GM12878 (cell line): ENCODE data around the gene PITX1. TPM values are rescaled to one million over a fixed set of nuclear protein-coding genes. Genes with fewer than 3 reads are reported as not detected.

Experiments used
- ATAC-seq: fragments of 200-7000 bp; cut with Tn5 transposase; 3 replicates; pipeline ENCODE4 v1.9.1; 2020; ENCODE audit warnings: mild to moderate bottlenecking, moderate library complexity
- BruUV-seq: library from RNA; stranded (reverse); fragments of 400-500 nt; replicated peaks from 2 replicates; lab custom pipeline; 2021; lab: Mats Ljungman, UMichigan
- CTCF ChIA-PET: fragments of 300-600 bp; sonication (Branson Sonifier 250); formaldehyde crosslinking; extraction: SDS; loops from one replicate; lab custom pipeline; 2021; ENCODE audit warnings: inconsistent platforms; lab: Yijun Ruan, JAX
- POLR2A ChIA-PET: fragments of 350-600 bp; formaldehyde crosslinking; extraction: SDS; loops from one replicate; lab custom pipeline; 2021; ENCODE audit warnings: inconsistent platforms; lab: Charles Lee
- RAD21 ChIA-PET: fragments of 300-600 bp; sonication (Branson Sonifier 250); formaldehyde crosslinking; loops from one replicate; lab custom pipeline; 2023; ENCODE audit warnings: antibody characterized with exemption; ENCODE audit not compliant: unreplicated experiment; lab: Charles Lee
- SMC1A ChIA-PET: fragments of 300-600 bp; sonication (Branson Sonifier 250); formaldehyde crosslinking; loops from one replicate; lab custom pipeline; 2023; ENCODE audit not compliant: unreplicated experiment, uncharacterized antibody; lab: Charles Lee
- DNase-seq: peaks from one replicate; pipeline ENCODE4 v3.0.0-alpha.2; 2011; ENCODE audit warnings: low read depth, low spot score
- FAIRE-seq: peaks from 3 replicates; lab custom pipeline; 2011; peaks lifted over from hg19 to GRCh38; lab: Jason Lieb, UNC
- H2AFZ ChIP-seq: 2 replicates; pipeline ENCODE4 v1.6.0; 2011; ENCODE audit warnings: low read depth, low read length, control low read depth; ENCODE audit not compliant: control insufficient read depth
- H3K27ac ChIP-seq: 2 replicates; pipeline ENCODE4 v1.5.1; 2011; ENCODE audit warnings: control low read depth; ENCODE audit not compliant: control insufficient read depth, insufficient read depth
- H3K27me3 ChIP-seq, 2 experiments: replicated peaks in 1 of 2; 2 replicates each; pipeline versions ENCODE4 v1.6.0 to v1.6.1; 2011; ENCODE audit warnings: low read length in 1 of 2; ENCODE audit not compliant: control insufficient read depth in 2 of 2, insufficient read depth in 2 of 2
- H3K36me3 ChIP-seq, 2 experiments: 2 replicates each; pipeline ENCODE4 v1.5.1; 2011; ENCODE audit warnings: low read length in 1 of 2; ENCODE audit not compliant: control insufficient read depth in 2 of 2, insufficient read depth in 2 of 2
- H3K4me1 ChIP-seq: 2 replicates; pipeline ENCODE4 v1.6.1; 2011; ENCODE audit warnings: mild to moderate bottlenecking, low read length, moderate library complexity, mixed read lengths; ENCODE audit not compliant: control insufficient read depth, insufficient read depth
- H3K4me2 ChIP-seq: 2 replicates; pipeline ENCODE4 v1.6.0; 2011; ENCODE audit warnings: control low read depth; ENCODE audit not compliant: control insufficient read depth, insufficient read depth
- H3K4me3 ChIP-seq: fragments of 200-600 bp; sonication (generic); 2 replicates; pipeline ENCODE4 v1.5.1; 2016
- H3K79me2 ChIP-seq: 2 replicates; pipeline ENCODE4 v1.6.0; 2011; ENCODE audit warnings: low read length; ENCODE audit not compliant: control insufficient read depth, insufficient read depth
- H3K9ac ChIP-seq: 2 replicates; pipeline ENCODE4 v1.8.0; 2011; ENCODE audit warnings: low read length, control low read depth, mixed read lengths; ENCODE audit not compliant: control insufficient read depth, insufficient read depth
- H3K9me3 ChIP-seq: replicated peaks from 3 replicates; pipeline ENCODE4 v1.5.1; 2011; ENCODE audit warnings: mild to moderate bottlenecking, low read length; ENCODE audit not compliant: control insufficient read depth, insufficient read depth
- H4K20me1 ChIP-seq: 2 replicates; pipeline ENCODE4 v1.6.0; 2011; ENCODE audit not compliant: control insufficient read depth, insufficient read depth
- CBX5 ChIP-seq: sonication (generic); IDR thresholded peaks from 2 replicates; pipeline ENCODE4 v1.6.1; 2016; ENCODE audit warnings: low read depth, moderate library complexity, mild to moderate bottlenecking, inconsistent platforms
- EP300 ChIP-seq, 2 experiments: fragments of 150-350 bp in 1 of 2; IDR thresholded peaks; 2 replicates each; pipeline ENCODE4 v1.6.1; 2011 to 2012; ENCODE audit warnings: low read depth in 2 of 2, low read length in 2 of 2, borderline replicate concordance in 1 of 2, improper control_type of control experiment in 1 of 2, inconsistent platforms in 1 of 2; ENCODE audit not compliant: control insufficient read depth in 1 of 2
- HCFC1 ChIP-seq: fragments of 150-350 bp; IDR thresholded peaks from 2 replicates; pipeline ENCODE4 v1.6.1; 2014; ENCODE audit warnings: low read length
- MLLT1 ChIP-seq: fragments of 450-650 bp; IDR thresholded peaks from 2 replicates; pipeline ENCODE4 v1.6.1; 2016; ENCODE audit warnings: mild to moderate bottlenecking
- MYB ChIP-seq: fragments of 150-350 bp; IDR thresholded peaks from 2 replicates; pipeline ENCODE4 v1.6.1; 2014; ENCODE audit warnings: mild to moderate bottlenecking, low read depth, low read length, borderline replicate concordance
- NFXL1 ChIP-seq: fragments of 450-650 bp; IDR thresholded peaks from 2 replicates; pipeline ENCODE4 v1.6.1; 2017; ENCODE audit warnings: antibody characterized with exemption, mild to moderate bottlenecking, borderline replicate concordance
- NFYB ChIP-seq: IDR thresholded peaks from 2 replicates; pipeline ENCODE4 v1.6.1; 2011; ENCODE audit warnings: low read depth, mild to moderate bottlenecking, low read length, improper control_type of control experiment, moderate library complexity; ENCODE audit not compliant: insufficient read depth
- NR2F1 ChIP-seq: fragments of 450-650 bp; conservative IDR thresholded peaks from 2 replicates; pipeline ENCODE4 v1.6.1; 2017; ENCODE audit warnings: mild to moderate bottlenecking
- POLR2A ChIP-seq: IDR thresholded peaks from 2 replicates; pipeline ENCODE4 v1.6.1; 2011; ENCODE audit warnings: low read depth, mild to moderate bottlenecking, low read length
- POU2F2 ChIP-seq: IDR thresholded peaks from 3 replicates; pipeline ENCODE4 v1.6.1; 2011; ENCODE audit warnings: low read depth, mild to moderate bottlenecking, low read length, borderline replicate concordance
- RBBP5 ChIP-seq: fragments of 200-600 bp; sonication (generic); conservative IDR thresholded peaks from 2 replicates; pipeline ENCODE4 v1.6.1; 2016
- RFX5 ChIP-seq: IDR thresholded peaks from 2 replicates; pipeline ENCODE4 v1.6.1; 2011; ENCODE audit warnings: low read depth, low read length, improper control_type of control experiment
- TAF1 ChIP-seq: IDR thresholded peaks from 2 replicates; pipeline ENCODE4 v1.6.1; 2011; ENCODE audit warnings: mild to moderate bottlenecking, low read depth, low read length, borderline replicate concordance
- TCF3 ChIP-seq: IDR thresholded peaks from 2 replicates; pipeline ENCODE4 v1.6.1; 2012; ENCODE audit warnings: low read depth, mild to moderate bottlenecking, low read length, borderline replicate concordance; ENCODE audit not compliant: insufficient read depth
- ZBED1 ChIP-seq: IDR thresholded peaks from 2 replicates; pipeline ENCODE4 v1.6.1; 2016; ENCODE audit warnings: borderline replicate concordance
- ZNF217 ChIP-seq: fragments of 450-650 bp; IDR thresholded peaks from 2 replicates; pipeline ENCODE4 v1.6.1; 2017; ENCODE audit warnings: antibody characterized with exemption, mild to moderate bottlenecking
- ZNF24 ChIP-seq: fragments of 450-650 bp; IDR thresholded peaks from 2 replicates; pipeline ENCODE4 v1.6.1; 2017; ENCODE audit warnings: antibody characterized with exemption, mild to moderate bottlenecking
- ZNF274 ChIP-seq: IDR thresholded peaks from one replicate; pipeline ENCODE4 v1.8.0; 2011; ENCODE audit not compliant: insufficient read length, insufficient read depth
- WGBS: methylation state at CpG from one replicate; pipeline ENCODE4 v1.1.6; 2016; ENCODE audit warnings: low lambda C conversion rate; ENCODE audit not compliant: insufficient replicate concordance, insufficient coverage; ENCODE audit errors: missing lambda C conversion rate; 5-methylcytosine and 5-hydroxymethylcytosine counted together
- in situ Hi-C: fragments of 300-500 bp; cut with MboI; formaldehyde crosslinking; loops from 9 replicates; pipeline ENCODE4 v1.14.3; 2018; ENCODE audit warnings: mixed read lengths
- intact Hi-C: fragments of 100-400 bp; cut with micrococcal nuclease; formaldehyde crosslinking; loops from one replicate; pipeline ENCODE4 v1.14.2; 2022; ENCODE audit not compliant: unreplicated experiment
- polyA plus RNA-seq, 11 experiments: library from polyadenylated mRNA; depleted of rRNA in 4 of 11; unstranded in 6 of 11; stranded (reverse) in 5 of 11; fragments of >200 nt; fragmentation: Nextera tagmentation in 4 of 11; fragmentation: Illumina TruSeq in 1 of 11; extraction: Ambion mirVana in 4 of 11; extraction: Trizol in 1 of 11; gene quantifications; 1 replicate in 1 of 11; 2 replicates in 10 of 11; pipeline versions ENCODE4 v1.2.1 to v1.2.3, GENCODE V29; 2011 to 2016; ENCODE audit warnings: inconsistent platforms in 2 of 11, missing spikeins in 2 of 11, low read depth in 1 of 11
- total RNA-seq, 4 experiments: library from RNA; depleted of rRNA in 3 of 4; stranded (reverse); fragments of >200 nt in 3 of 4; fragmentation: Illumina TruSeq in 1 of 4; extraction: Trizol in 1 of 4; gene quantifications; 2 replicates each; pipeline versions ENCODE4 v1.2.1 to v1.2.3, GENCODE V29; 2013 to 2021
- TF ChIP-seq, protein P1 (sequence below): fragments of 450-650 bp; IDR thresholded peaks from 2 replicates; pipeline ENCODE4 v1.6.1; 2016; ENCODE audit warnings: mild to moderate bottlenecking
- TF ChIP-seq, protein P2 (sequence below): fragments of 150-350 bp; IDR thresholded peaks from 2 replicates; pipeline ENCODE4 v1.6.1; 2014; ENCODE audit warnings: mild to moderate bottlenecking, low read depth, low read length

Gene PITX1
- total and polyA plus RNA-seq, 10 of the 15 experiments (the other 5 are each of a cell fraction or from before 2014, with no cell fraction given) = 0.16 to 1.1 (median 0.68) TPM; not detected in 5

GRCh38 chr5:135051872-135052271 lies 17.8 kb upstream of the PITX1 start:
- Histone ChIP-seq H3K79me2 (no peaks in the 10 kb centered on the region), H4K20me1 (no peaks in the 10 kb centered on the region), H3K4me1 (peaks cover 14% of the 10 kb centered on the region), H3K4me2 (no peak overlapping the region), H3K9me3 (no peaks in the 10 kb centered on the region; the same call in 2 of the 3 replicates), H3K4me3 (no peak overlapping the region), H3K27me3 (peaks cover 0 to 4% of the 10 kb centered on the region in 2 experiments), H3K9ac (no peak overlapping the region), H3K36me3 (no peaks in the 10 kb centered on the region), H2AFZ (no peak overlapping the region), H3K27ac (no peak overlapping the region)
- CTCF ChIA-PET = no interaction called here
- SMC1A ChIA-PET = no interaction called here
- ATAC-seq (no peak), DNase-seq (no peak), FAIRE-seq (no peak)
- in situ Hi-C loops = no loop called here
- intact Hi-C loops = no loop called here
- whole genome bisulfite sequencing = 81% methylated on average over 11 of the region's 11 CpGs
- BruUV-seq = no TSS peak
- TF ChIP-seq NR2F1 = no peak
- TF ChIP-seq RFX5 = no peak
- no peak for TF ChIP-seq MLLT1
- TF ChIP-seq MYB = no peak
- TF ChIP-seq, protein P1, sequence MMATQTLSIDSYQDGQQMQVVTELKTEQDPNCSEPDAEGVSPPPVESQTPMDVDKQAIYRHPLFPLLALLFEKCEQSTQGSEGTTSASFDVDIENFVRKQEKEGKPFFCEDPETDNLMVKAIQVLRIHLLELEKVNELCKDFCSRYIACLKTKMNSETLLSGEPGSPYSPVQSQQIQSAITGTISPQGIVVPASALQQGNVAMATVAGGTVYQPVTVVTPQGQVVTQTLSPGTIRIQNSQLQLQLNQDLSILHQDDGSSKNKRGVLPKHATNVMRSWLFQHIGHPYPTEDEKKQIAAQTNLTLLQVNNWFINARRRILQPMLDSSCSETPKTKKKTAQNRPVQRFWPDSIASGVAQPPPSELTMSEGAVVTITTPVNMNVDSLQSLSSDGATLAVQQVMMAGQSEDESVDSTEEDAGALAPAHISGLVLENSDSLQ = no peak
- no peak for TF ChIP-seq ZNF274
- no peak for TF ChIP-seq EP300 (IDR thresholded peaks at IDR 0.05; ENCODE audit: borderline replicate concordance in 1 of 2, control insufficient read depth in 1 of 2, low read depth in 2 of 2, low read length in 2 of 2)
- no peak for TF ChIP-seq ZBED1
- TF ChIP-seq HCFC1 = no peak
- TF ChIP-seq NFXL1 = no peak
- no peak for TF ChIP-seq CBX5
- no peak for TF ChIP-seq POU2F2
- TF ChIP-seq NFYB = no peak
- TF ChIP-seq ZNF24 = no peak
- TF ChIP-seq TAF1 = no peak
- TF ChIP-seq POLR2A = no peak
- TF ChIP-seq RBBP5 = no peak
- no peak for TF ChIP-seq ZNF217
- no peak for TF ChIP-seq TCF3
- TF ChIP-seq, protein P2, sequence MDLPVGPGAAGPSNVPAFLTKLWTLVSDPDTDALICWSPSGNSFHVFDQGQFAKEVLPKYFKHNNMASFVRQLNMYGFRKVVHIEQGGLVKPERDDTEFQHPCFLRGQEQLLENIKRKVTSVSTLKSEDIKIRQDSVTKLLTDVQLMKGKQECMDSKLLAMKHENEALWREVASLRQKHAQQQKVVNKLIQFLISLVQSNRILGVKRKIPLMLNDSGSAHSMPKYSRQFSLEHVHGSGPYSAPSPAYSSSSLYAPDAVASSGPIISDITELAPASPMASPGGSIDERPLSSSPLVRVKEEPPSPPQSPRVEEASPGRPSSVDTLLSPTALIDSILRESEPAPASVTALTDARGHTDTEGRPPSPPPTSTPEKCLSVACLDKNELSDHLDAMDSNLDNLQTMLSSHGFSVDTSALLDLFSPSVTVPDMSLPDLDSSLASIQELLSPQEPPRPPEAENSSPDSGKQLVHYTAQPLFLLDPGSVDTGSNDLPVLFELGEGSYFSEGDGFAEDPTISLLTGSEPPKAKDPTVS = no peak
- POLR2A ChIA-PET = no interaction called here
- RAD21 ChIA-PET = no interaction called here
